A549 (cell line): Measurements from ENCODE around the gene SLC35F3. TPM values are rescaled to one million over a fixed set of nuclear protein-coding genes. Genes with fewer than 3 reads are reported as not detected.

Experiments used
- ATAC-seq, 2 experiments: fragments of 200-7000 bp in 1 of 2; fragments of >200 bp in 1 of 2; cut with Nextera tagmentation in 1 of 2; cut with Tn5 transposase in 1 of 2; 3 replicates each; pipeline versions ENCODE4 v1.8.0 to v1.9.1; 2018 to 2020; ENCODE audit warnings: mild to moderate bottlenecking in 1 of 2, moderate library complexity in 1 of 2
- CTCF ChIA-PET: fragments of 300-600 bp; sonication (Branson Sonifier 250); formaldehyde crosslinking; extraction: SDS; loops from one replicate; lab custom pipeline; 2021; ENCODE audit warnings: antibody characterized with exemption, inconsistent platforms; lab: Yijun Ruan, JAX
- POLR2A ChIA-PET: fragments of 350-600 bp; formaldehyde crosslinking; extraction: SDS; loops from one replicate; lab custom pipeline; 2021; ENCODE audit warnings: antibody characterized with exemption, inconsistent platforms; lab: Yijun Ruan, JAX
- DNase-seq, 2 experiments: peaks; one replicate each; pipeline versions ENCODE4 v3.0.0 to v3.0.0-alpha.2; 2011 to 2016; ENCODE audit warnings: low read depth in 1 of 2, low spot score in 1 of 2
- FAIRE-seq: peaks from 2 replicates; lab custom pipeline; 2011; peaks lifted over from hg19 to GRCh38; lab: Jason Lieb, UNC
- H3K27ac ChIP-seq, 2 experiments: fragments of >200 bp; sonication (Bioruptor Twin); formaldehyde crosslinking; 3 replicates each; pipeline ENCODE4 v1.5.1; 2016 to 2017
- H3K4me1 ChIP-seq: fragments of >200 bp; sonication (Bioruptor Twin); formaldehyde crosslinking; 3 replicates; pipeline ENCODE4 v1.6.1; 2016
- H3K4me2 ChIP-seq: fragments of >200 bp; sonication (Bioruptor Twin); formaldehyde crosslinking; 3 replicates; pipeline ENCODE4 v1.6.1; 2016
- H3K4me3 ChIP-seq: fragments of >200 bp; sonication (Bioruptor Twin); formaldehyde crosslinking; 3 replicates; pipeline ENCODE4 v1.5.1; 2016
- H3K9me3 ChIP-seq: fragments of >200 bp; sonication (Bioruptor Twin); formaldehyde crosslinking; 3 replicates; pipeline ENCODE4 v1.6.1; 2016
- BCL3 ChIP-seq: fragments of >200 bp; sonication (Bioruptor Twin); formaldehyde crosslinking; IDR thresholded peaks from 3 replicates; pipeline ENCODE4 v1.6.1; 2016
- BHLHE40 ChIP-seq: IDR thresholded peaks from 2 replicates; pipeline ENCODE4 v1.6.1; 2012; ENCODE audit warnings: low read depth, low read length, inconsistent platforms
- CBX2 ChIP-seq: fragments of 200-600 bp; sonication (generic); IDR thresholded peaks from 2 replicates; pipeline ENCODE4 v1.6.1; 2016; ENCODE audit warnings: low read depth, mild to moderate bottlenecking, borderline replicate concordance
- CBX8 ChIP-seq: fragments of 200-600 bp; sonication (generic); IDR thresholded peaks from 2 replicates; pipeline ENCODE4 v1.6.1; 2016
- CEBPB ChIP-seq, 2 experiments: fragments of >200 bp in 1 of 2; sonication (Bioruptor Twin) in 1 of 2; formaldehyde crosslinking in 1 of 2; IDR thresholded peaks; 2 replicates each; pipeline ENCODE4 v1.6.1; 2012 to 2016
- CHD2 ChIP-seq: fragments of 150-350 bp; IDR thresholded peaks from 2 replicates; pipeline ENCODE4 v1.6.1; 2014; ENCODE audit warnings: low read length; ENCODE audit not compliant: partially characterized antibody
- CHD4 ChIP-seq: fragments of 200-600 bp; sonication (generic); IDR thresholded peaks from 2 replicates; pipeline ENCODE4 v1.6.1; 2016; ENCODE audit warnings: antibody characterized with exemption, mild to moderate bottlenecking, borderline replicate concordance
- E2F6 ChIP-seq: IDR thresholded peaks from 2 replicates; pipeline ENCODE4 v1.6.1; 2012; ENCODE audit warnings: low read depth, borderline replicate concordance
- EHF ChIP-seq: fragments of 250-450 bp; sonication (Bioruptor Pico); IDR thresholded peaks from 2 replicates; pipeline ENCODE4 v1.5.0; 2020; ENCODE audit warnings: mild to moderate bottlenecking
- FOSB ChIP-seq: fragments of 250-450 bp; sonication (Bioruptor Pico); IDR thresholded peaks from 2 replicates; pipeline ENCODE4 v1.5.0; 2020; ENCODE audit warnings: mild to moderate bottlenecking, moderate library complexity
- FOXS1 ChIP-seq: fragments of 250-450 bp; sonication (Bioruptor Pico); IDR thresholded peaks from 2 replicates; pipeline ENCODE4 v1.5.0; 2020; ENCODE audit warnings: mild to moderate bottlenecking, moderate library complexity
- HDAC2 ChIP-seq: fragments of 200-600 bp; sonication (generic); IDR thresholded peaks from 2 replicates; pipeline ENCODE4 v1.6.1; 2016
- HOXA7 ChIP-seq: fragments of 250-450 bp; sonication (Bioruptor Pico); IDR thresholded peaks from 2 replicates; pipeline ENCODE4 v1.5.0; 2020; ENCODE audit warnings: mild to moderate bottlenecking, moderate library complexity
- HOXB13 ChIP-seq: fragments of 250-450 bp; sonication (Bioruptor Pico); IDR thresholded peaks from 2 replicates; pipeline ENCODE4 v1.5.0; 2020; ENCODE audit warnings: low read depth, mild to moderate bottlenecking, moderate library complexity
- HOXB5 ChIP-seq: fragments of 250-450 bp; sonication (Bioruptor Pico); IDR thresholded peaks from 2 replicates; pipeline ENCODE4 v1.5.0; 2020; ENCODE audit warnings: mild to moderate bottlenecking, moderate library complexity
- JUN ChIP-seq, 2 experiments: fragments of >200 bp; sonication (Bioruptor Twin); formaldehyde crosslinking; IDR thresholded peaks; 2 replicates in 1 of 2; 3 replicates in 1 of 2; pipeline ENCODE4 v1.6.1; 2016 to 2017
- NPAS2 ChIP-seq: fragments of 250-450 bp; sonication (Bioruptor Pico); IDR thresholded peaks from 2 replicates; pipeline ENCODE4 v1.8.0; 2022; ENCODE audit warnings: mild to moderate bottlenecking, moderate library complexity, borderline replicate concordance
- PHF8 ChIP-seq: fragments of 200-600 bp; sonication (generic); IDR thresholded peaks from 2 replicates; pipeline ENCODE4 v1.6.1; 2016; ENCODE audit warnings: low read depth, mild to moderate bottlenecking, antibody characterized with exemption, moderate library complexity, borderline replicate concordance
- RFX5 ChIP-seq: fragments of 450-650 bp; IDR thresholded peaks from 2 replicates; pipeline ENCODE4 v1.7.1; 2014; ENCODE audit warnings: antibody characterized with exemption, mild to moderate bottlenecking, moderate library complexity
- SMC3 ChIP-seq: fragments of >200 bp; sonication (Bioruptor Twin); formaldehyde crosslinking; IDR thresholded peaks from 3 replicates; pipeline ENCODE4 v1.6.1; 2018; ENCODE audit warnings: inconsistent platforms
- TFCP2L1 ChIP-seq: fragments of 250-450 bp; sonication (Bioruptor Pico); IDR thresholded peaks from 2 replicates; pipeline ENCODE4 v1.5.0; 2021; ENCODE audit warnings: mild to moderate bottlenecking
- USF2 ChIP-seq: fragments of 450-650 bp; IDR thresholded peaks from 2 replicates; pipeline ENCODE4 v1.6.1; 2014; ENCODE audit warnings: antibody characterized with exemption
- ZFP36 ChIP-seq: fragments of 450-650 bp; IDR thresholded peaks from 2 replicates; pipeline ENCODE4 v1.6.1; 2014; ENCODE audit warnings: borderline replicate concordance; ENCODE audit not compliant: partially characterized antibody
- ZSCAN20 ChIP-seq: fragments of 250-450 bp; sonication (Bioruptor Pico); IDR thresholded peaks from 2 replicates; pipeline ENCODE4 v1.8.0; 2022; ENCODE audit warnings: mild to moderate bottlenecking, moderate library complexity
- WGBS: methylation state at CpG from one replicate; pipeline ENCODE4 v1.1.6; 2017; ENCODE audit errors: missing lambda C conversion rate; 5-methylcytosine and 5-hydroxymethylcytosine counted together
- polyA plus RNA-seq, 4 experiments: library from polyadenylated mRNA; depleted of rRNA in 3 of 4; stranded (reverse); fragments of >200 nt; fragmentation: RNase III in 1 of 4; extraction: RNeasy Plus Mini Kit Qiagen cat#74134 plus additional on column Dnase treatment in 1 of 4; gene quantifications; 2 replicates in 3 of 4; 3 replicates in 1 of 4; pipeline ENCODE4 v1.2.3, GENCODE V29; 2011 to 2017
- TF ChIP-seq, protein P1 (sequence below): fragments of 150-350 bp; IDR thresholded peaks from 2 replicates; pipeline ENCODE4 v1.6.1; 2014; ENCODE audit warnings: low read depth, mild to moderate bottlenecking, low read length

Gene SLC35F3
- polyA plus RNA-seq, 2 of the 4 experiments (the other 2 are of a cell fraction): 5.5 to 7.8 TPM

GRCh38 chr1:234197839-234198238 is 293.4 kb downstream of the SLC35F3 start:
- TF ChIP-seq ZSCAN20: no peak
- TF ChIP-seq USF2: no peak
- TF ChIP-seq PHF8: no peak
- TF ChIP-seq HOXB5 (CRISPR knock-in tag): no peak
- TF ChIP-seq RFX5: no peak
- TF ChIP-seq, protein P1, sequence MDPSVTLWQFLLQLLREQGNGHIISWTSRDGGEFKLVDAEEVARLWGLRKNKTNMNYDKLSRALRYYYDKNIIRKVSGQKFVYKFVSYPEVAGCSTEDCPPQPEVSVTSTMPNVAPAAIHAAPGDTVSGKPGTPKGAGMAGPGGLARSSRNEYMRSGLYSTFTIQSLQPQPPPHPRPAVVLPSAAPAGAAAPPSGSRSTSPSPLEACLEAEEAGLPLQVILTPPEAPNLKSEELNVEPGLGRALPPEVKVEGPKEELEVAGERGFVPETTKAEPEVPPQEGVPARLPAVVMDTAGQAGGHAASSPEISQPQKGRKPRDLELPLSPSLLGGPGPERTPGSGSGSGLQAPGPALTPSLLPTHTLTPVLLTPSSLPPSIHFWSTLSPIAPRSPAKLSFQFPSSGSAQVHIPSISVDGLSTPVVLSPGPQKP: no peak
- no peak for TF ChIP-seq CEBPB (IDR thresholded peaks at IDR 0.05)
- no peak for TF ChIP-seq BHLHE40
- TF ChIP-seq SMC3: no peak
- TF ChIP-seq CHD4: no peak
- no peak for TF ChIP-seq BCL3
- TF ChIP-seq HDAC2: no peak
- no peak for TF ChIP-seq CBX2
- no peak for TF ChIP-seq CBX8
- no peak for TF ChIP-seq FOXS1
- ATAC-seq (no peak), DNase-seq (no peak), FAIRE-seq (no peak)
- no peak overlapping the region for H3K4me3 ChIP-seq
- ChIA-PET CTCF (no interaction called here), POLR2A (no interaction called here)
- H3K27ac ChIP-seq: no peak overlapping the region
- H3K9me3 ChIP-seq: peaks cover 10% of the 10 kb centered on the region; the same call in 2 of the 3 replicates
- H3K4me2 ChIP-seq: no peak overlapping the region
- no peaks in the 10 kb centered on the region for H3K4me1 ChIP-seq

GRCh38 chr1:234199476-234200127 is 295.1 kb downstream of the SLC35F3 start:
- Histone ChIP-seq H3K27ac (no peak overlapping the region), H3K4me1 (no peaks in the 10 kb centered on the region), H3K4me3 (no peak overlapping the region)
- 73% methylated on average over 2 of the region's 2 CpGs for WGBS
- no peak for ATAC-seq
- POLR2A ChIA-PET: no interaction called here
- CTCF ChIA-PET: interaction anchor here (1.1 to 2.0 kb wide), 2 partner anchors 10 to 110 kb away, joined by 3 to 7 read pairs; no protein-coding TSS in a partner anchor
- TF ChIP-seq CHD4 (no peak), EHF (no peak), FOSB (CRISPR knock-in tag) (no peak), CEBPB (IDR thresholded peaks at IDR 0.05) (no peak), TFCP2L1 (CRISPR knock-in tag) (no peak), CHD2 (no peak), HOXA7 (CRISPR knock-in tag) (no peak), NPAS2 (no peak), PHF8 (no peak), CBX2 (no peak), RFX5 (no peak), HOXB13 (CRISPR knock-in tag) (no peak), CBX8 (no peak), ZFP36 (no peak), E2F6 (no peak), JUN (IDR thresholded peaks at IDR 0.05) (no peak)
- TF ChIP-seq, all 56 proteins: peak for 0
- Histone ChIP-seq H3K9me3 (peaks cover 7% of the 10 kb centered on the region; the same call in 2 of the 3 replicates), H3K4me2 (no peak overlapping the region)
- DNase-seq (no peak), FAIRE-seq (no peak)
